ACHN (cell line): ENCODE results near the gene TAOK2.

Source experiments
- DNase-seq: peaks from one replicate; pipeline ENCODE4 v3.0.0-alpha.2; 2015
- in situ Hi-C: cut with HindIII; loops from 2 replicates; pipeline ENCODE4 v1.10.0; 2017; ENCODE audit warnings: low sequenced_read_pairs, low pct_ligation_motif_present, low pct_unique_long_range_greater_than_20kb

The TAOK2 gene

GRCh38 chr16:29995911-29996765 lies 22.5 kb downstream of the TAOK2 start, which contains the start of gene INO80E:
Gene INO80E (plus strand): TSS chr16:29996241. CDS start chr16:29996311, 70 bp downstream.
- in situ Hi-C loops: no loop called here
- DNase-seq: peak; percentile 98

DNA sequence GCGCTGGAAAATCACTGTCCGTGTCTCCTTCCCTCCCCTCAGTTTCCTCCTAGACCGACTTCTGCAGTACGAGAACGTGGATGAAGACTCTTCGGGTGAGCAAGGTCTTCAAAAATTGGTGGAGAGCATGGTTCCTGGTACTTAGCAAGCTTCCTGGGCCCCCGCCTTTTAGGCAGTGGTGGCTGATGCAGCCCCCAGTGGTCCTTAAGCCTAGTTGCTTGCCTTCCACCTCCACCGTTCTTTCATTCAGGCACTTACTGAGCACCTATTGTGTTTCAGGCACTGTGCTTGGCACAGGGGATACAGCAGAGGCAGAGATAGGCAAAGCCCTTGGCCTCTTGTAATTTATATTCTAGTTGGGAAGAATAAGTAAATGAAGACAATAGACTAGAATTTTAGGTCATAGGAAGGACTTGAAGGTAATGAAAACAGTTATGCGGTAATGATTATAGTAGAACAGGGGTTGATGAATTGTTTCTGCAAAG lies 23.1 kb downstream of the TAOK2 start:
- in situ Hi-C loops: no loop called here
- no peak for DNase-seq

- in situ Hi-C loops: no loop called here
- DNase-seq: no peak
Observed at GRCh38 chr16:29999605-30000004, 25.9 kb downstream of the TAOK2 start.

DNA sequence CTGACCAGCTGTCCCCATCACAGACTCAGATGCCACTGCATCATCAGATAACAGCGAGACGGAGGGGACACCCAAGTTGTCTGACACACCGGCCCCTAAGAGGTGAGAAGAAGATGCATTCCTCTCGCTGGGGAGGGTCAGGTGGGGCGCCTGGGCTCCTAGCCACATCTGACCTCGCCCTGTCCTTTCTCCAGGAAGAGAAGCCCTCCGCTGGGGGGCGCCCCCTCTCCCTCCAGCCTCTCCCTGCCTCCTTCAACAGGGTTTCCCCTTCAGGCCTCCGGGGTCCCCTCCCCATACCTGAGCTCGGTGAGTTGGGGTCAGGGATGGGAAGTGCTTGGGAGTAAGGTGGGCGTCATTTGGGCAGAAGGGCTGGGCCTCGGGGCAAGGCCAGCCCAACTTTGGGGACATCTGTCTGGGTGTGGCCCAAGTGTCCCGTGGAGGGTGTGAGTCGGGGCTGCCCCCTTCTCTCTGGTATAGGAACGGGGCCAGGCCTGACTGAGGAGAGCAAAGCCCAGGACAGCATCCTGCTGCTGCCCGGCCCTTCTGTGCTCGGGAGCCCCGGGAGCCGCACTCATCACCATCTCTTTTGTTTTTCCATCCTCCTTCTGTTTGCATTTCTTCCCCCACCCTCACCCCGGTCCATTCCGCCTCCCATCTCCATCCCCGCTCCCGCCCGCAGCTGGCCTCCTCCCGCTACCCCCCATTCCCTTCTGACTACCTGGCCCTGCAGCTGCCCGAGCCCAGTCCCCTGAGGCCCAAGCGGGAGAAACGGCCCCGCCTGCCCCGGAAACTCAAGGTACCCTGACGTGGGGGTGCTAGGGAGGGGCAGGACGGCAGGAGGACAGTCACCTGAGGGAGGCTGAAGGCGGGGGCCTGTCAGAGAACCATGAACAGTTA lies 27.3 kb downstream of the TAOK2 start:
- no peak for DNase-seq
- in situ Hi-C loops: no loop called here

GRCh38 chr16:30002614-30003346 lies 29.1 kb downstream of the TAOK2 start:
- in situ Hi-C loops: no loop called here
- no peak for DNase-seq

- DNase-seq: no peak
Observed at GRCh38 chr16:30003670-30004423, 30.2 kb downstream of the TAOK2 start.

DNA sequence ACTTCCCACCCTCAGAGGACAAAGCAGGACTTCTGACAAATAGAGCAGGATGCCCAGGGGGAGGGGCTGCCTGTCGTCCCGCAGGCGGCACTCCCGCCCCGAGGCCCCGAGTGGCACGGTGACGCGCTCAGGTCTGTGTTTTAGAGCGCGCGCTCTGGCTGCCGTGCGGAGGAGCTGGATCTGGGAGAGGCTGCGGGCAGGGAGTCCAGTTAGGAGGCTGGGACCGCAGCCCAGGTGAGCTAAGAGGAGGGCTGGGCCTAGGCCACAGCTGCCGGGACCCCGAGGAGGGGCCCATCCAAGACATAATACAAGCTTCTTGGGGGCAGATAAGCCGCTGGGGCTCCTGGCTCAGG lies 30.7 kb downstream of the TAOK2 start:
- DNase-seq: no peak
- in situ Hi-C loops: no loop called here

More at GRCh38 chr16:30003670-30004423, 30.2 kb downstream of the TAOK2 start:
- in situ Hi-C loops: no loop called here

DNA sequence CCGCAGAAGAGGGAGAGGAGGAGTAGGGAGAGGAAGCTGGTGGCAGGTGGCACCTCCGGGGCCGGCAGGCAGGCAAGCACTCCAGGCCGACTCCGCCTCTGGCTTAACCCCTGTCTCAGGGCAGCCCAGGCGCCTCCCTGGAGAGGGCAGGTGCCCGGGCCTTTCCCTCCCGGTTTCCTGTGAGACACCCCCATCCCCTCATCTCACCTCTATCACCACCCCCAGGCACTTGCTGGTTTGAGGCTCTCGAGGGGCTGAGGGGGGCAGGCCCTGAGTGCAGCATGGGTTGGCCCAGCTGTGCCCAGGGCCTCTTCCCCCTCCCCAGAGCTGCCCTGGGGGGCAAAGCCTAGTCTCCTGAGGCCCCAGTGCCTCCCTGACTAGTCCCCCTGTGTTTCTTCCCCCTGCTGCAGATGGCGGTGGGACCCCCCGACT lies 31.2 kb downstream of the TAOK2 start:
- in situ Hi-C loops: no loop called here
- DNase-seq: no peak

- peak; percentile 64 for DNase-seq
- in situ Hi-C loops: no loop called here
Observed at GRCh38 chr16:30005341-30006094, 31.9 kb downstream of the TAOK2 start.

DNA sequence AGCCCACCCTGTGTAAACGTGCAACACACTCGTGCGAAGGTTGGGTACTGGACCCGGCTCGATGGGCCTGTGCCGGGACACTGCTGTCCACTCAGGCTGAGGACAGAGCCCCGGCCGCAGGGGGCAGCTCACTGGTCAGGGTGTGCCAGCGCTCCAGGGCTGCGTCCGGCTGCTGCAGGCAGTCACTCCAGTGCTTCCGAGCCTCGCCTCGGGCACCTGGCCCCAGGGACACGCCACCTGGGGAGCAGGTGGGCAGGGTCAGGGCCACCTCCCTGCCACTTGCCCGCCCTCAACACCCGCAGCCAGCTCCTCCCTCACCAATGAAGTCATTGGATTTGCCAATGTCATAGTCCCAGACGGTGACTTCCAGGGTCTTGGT lies 32.4 kb downstream of the TAOK2 start:
- in situ Hi-C loops: no loop called here
- DNase-seq: no peak

DNA sequence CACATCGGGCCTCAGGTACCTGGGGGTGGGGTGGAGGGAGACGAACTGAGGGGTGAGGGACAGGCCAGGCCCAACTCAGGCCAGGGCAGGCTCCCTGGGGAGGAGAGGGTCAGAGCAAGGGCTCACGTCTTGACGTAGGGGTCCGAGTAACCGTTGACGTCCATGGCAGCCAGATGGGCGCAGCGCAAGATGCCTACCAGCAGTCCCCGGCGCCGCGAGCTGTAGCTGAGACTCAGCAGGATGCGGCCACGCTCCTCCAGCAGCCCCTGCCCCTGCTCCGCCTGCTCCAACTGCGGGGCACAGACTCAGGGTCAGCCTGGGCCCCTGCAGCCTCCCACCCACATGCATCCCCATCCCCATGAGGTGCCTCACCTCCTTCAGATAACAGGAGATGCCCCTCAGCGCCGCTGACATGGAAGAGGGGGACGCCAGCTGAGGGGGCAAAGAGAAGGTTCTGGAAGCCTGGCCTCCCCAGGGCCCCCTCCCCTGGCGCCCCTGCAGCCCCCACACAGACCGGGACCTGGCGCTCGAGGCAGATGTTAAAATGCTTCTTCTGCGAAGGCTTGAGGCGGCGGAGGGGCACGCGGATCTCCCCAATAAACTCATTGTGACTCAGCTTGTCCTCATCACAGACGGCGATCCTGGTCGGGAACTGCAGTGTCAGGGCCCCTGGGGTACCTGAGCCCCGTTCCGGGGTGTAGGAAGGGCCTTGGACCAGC lies 33.1 kb downstream of the TAOK2 start:
- no peak for DNase-seq
- in situ Hi-C loops: no loop called here

DNA sequence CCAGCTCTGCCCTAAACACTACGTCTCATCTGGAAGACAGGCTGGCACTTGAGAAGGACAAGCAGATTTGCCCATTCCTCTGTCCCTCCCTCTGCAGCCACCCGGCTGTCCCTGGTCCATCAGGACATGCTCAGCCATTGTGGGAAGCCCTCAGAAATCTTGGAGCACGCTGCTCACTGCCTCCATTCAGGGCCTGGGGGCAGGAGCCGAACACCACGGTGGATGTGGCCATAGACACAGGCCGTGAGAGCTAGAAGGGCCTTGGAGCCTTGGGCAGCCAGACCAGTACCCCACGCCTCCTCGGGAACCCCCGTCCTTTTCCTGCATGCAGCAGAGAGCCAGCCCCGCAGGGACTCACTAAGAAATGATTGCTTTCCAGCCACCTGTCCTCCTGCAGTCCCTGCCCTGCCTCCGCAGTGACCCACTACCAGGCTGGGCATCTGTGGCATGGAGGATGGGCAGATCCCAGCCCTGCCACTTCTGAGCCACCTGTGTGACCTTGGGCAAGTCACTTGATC lies 33.8 kb downstream of the TAOK2 start:
- in situ Hi-C loops: no loop called here
- no peak for DNase-seq

DNA sequence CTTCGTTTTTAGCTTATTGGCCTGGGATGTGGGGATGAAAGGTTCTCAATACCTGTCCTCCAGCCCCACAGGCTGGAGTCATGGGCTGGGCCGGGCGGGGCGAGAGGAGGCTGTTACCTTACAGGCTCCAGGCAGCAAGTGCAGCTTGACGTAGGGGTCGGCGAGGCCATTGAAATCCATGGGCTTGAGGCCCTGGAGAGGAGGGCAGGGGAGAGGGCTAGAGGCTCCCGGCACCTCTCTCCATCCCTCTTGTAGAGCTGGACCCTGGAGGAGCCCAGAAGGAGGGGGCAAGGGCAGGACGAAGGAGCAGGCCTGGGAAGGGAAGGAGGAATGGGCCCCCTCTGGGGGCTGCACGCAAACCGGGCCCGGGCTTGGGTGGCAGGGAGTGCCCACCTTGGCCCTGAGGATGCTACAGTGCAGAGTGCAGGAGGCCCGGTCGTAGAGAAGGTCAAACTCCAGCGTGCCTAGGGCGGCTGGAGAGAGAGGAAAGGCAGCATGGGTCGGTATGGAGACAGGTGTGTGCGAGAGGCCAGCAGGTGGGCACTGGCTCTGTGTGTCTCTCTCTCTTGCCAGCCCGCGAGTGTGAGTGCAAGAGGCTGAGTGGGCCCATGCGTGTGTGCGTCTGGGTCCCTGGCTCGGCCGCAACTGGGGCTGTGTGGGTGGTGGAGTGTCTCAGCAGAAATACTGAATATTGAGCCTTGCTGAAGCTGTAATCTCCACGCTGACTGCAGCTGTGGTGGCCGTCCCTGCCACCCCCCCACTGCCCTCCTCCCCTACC lies 35.6 kb downstream of the TAOK2 start:
- in situ Hi-C loops: no loop called here
- DNase-seq: no peak

GRCh38 chr16:30009990-30010843 lies 36.5 kb downstream of the TAOK2 start:
- DNase-seq: no peak
- in situ Hi-C loops: no loop called here
